ENCODE data around the gene PPP1R1B. TPM values are rescaled to one million over a fixed set of nuclear protein-coding genes. Genes with fewer than 3 reads are reported as not detected.

The PPP1R1B gene
- polyA plus RNA-seq, 12 donors: 0.32 to 15.9 (median 0.93) TPM; not detected in 1

- DNase-seq: no peak
Observed at GRCh38 chr17:39599665-39600231, 27.0 kb upstream of the PPP1R1B start.

DNA sequence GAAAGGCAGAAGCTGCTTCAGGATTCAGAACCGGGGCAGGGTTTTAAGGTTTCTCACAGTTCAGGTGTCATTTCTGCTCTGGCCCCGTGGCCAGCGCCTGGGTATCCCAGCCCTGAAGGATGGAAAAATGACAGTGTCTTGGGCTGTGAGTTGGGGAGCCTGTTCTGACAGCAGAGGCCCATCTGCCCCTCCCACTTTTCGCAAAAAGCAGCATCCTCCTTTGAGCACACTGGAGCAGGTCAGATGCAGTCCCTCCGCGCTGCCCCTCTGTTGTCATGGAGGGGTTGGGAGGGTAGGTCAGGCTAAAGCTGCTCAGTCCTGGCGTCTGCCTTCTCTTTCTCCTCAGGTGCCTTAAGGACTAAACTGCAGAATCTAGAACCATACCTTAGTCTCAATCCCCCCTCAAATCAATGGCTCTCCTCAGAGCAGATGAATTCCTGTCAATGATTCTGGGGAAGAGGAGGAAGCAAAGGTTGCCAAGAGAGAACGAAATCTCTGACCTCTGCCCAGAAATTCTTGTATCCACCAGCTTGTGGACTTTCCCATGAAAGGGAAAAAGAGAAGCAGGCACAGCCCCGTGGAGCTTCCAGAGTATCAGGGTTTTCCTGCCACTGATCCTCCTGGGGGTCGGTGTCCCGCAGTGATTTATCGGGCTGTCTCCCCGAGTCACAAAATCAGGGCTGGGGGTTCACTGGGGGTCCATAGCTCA is 26.3 kb upstream of the PPP1R1B start:
- no peak for DNase-seq

DNA sequence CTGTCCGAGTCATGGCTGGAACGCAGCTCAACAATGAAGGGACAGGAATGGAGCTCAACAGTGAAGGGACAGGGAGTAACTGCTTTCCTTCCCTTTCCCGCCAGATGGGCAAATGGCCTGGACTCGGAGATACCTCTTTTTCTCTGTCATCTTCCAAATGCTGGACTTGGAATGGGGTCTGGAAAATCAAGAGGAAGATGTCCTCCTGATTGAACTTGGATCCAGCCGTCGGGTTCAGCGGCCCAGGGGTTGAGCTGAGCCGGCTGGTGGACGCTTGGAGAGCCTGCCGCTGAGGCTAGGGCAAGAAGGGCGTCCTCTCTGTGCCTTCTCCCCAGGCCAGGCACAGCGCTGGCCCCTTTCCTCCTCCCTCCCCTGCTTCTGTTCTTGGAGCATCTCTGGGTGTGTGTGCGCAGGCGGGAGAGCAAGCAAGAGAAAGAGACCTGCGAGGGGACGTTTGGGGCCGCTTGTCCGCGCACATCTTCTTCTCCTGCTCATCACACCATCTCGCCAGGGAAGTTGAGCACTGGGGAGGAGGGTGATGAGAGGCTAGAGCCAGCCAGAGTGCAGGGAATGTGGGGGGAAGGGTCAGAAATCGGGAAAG is 25.7 kb upstream of the PPP1R1B start:
- DNase-seq: no peak

- DNase-seq: no peak
Observed at GRCh38 chr17:39601758-39602532, 24.8 kb upstream of the PPP1R1B start.

- no peak for DNase-seq
Observed at GRCh38 chr17:39602533-39603303, 24.0 kb upstream of the PPP1R1B start.

DNA sequence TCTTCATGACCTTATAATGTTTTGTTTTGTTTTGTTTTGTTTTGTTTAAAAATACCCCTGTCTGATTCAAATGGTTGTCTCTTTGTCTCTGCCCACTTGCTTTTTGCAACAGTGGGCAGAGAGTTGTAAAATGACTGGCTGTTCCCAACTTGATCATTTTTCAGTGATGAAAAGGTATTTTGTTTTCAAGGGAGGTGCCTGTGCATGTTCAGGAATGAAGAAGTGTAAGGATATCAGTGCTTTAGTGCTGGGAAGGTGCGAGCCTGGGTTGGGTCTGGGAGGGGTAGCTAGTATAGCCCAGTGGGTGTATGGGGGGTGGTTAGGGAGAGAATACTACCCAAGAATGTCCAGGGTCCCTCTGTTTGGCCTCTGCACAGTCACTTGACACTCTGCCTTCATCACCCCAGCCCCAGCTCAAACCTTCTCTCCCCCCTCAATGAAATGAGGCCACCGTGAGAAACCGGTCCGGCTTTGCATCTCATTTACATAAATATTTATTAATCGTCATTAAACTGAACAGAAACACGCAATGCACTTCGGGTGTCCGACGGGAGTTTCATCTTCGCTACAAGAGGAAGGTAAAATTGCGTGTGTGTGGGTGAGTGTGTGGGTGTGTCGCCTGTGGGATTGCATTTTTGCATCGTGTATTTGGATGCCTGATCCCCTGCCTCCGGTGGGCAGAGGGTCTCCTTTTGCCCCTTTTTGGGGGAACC is 23.3 kb upstream of the PPP1R1B start:
- no peak for DNase-seq

DNA sequence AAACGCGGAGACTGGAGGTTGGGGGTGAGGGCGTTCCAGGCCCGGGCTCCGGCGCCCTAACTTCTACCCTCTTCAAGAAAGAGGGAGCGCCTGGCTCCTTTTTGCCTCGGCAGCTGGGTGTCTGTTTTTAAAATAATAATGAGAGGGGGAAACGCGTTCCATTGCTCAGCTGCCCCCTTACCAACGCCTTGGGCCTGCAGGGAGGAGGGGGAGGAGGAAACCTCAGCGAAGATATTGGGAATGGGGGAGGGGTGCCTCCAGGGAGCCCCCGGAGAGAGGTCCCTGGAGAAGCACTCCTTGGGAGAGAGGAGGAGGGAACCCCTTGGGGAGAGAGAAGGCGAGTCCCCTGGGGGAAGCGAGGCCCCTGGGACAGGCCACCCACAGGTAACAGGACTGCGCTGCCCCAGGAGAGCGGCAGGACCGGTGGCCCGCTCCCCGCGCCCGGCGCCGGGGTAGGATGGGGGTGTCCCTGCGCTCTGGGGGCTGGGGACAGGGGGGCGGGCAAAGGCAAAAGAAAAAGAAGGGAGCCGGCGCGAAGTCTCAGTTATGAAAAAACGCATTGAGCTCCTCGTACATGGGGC is 21.8 kb upstream of the PPP1R1B start:
- no peak for DNase-seq

GRCh38 chr17:39605492-39606433 is 21.0 kb upstream of the PPP1R1B start:
- no peak for DNase-seq

GRCh38 chr17:39606434-39607056 is 20.2 kb upstream of the PPP1R1B start:
- DNase-seq: no peak

DNA sequence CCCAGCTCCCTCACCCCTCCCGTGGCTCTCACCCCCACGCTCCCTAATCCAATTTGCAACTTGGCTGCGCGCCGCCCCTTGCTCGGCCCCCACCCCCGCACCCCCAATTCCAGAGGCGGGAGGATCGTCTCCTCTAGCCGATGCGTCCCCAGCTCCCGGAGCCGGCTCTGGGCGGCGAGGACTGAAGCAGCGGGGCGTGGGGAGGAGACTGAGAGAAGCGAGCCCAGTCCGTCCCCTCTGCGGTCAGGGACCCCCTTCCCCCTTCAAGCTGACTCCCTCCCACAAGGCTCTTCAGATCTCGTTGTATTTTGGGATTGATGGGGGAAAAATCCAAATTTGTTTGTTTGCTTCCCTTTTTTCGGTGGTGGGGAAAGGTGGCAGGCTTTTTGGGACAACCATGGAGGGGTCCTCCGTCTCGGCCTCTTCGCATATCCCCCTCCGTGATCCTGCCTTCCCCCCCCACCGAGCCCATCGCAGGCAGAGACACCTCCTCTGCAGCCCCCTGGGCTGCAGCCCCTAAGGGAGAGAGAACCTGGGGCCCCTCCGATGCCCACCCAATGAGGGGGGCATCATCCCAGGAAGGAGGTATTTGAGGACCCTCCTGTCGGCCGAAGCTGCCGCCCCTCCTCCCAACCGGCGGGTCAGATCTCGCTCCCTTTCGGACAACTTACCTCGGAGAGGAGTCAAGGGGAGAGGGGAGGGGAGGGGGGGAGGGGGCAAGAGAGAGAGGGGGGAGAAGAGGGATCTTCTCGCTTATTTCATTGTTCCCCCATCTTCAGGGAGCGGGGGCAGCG is 19.5 kb upstream of the PPP1R1B start:
- DNase-seq: no peak

- no peak for DNase-seq
Observed at GRCh38 chr17:39607851-39608130, 19.0 kb upstream of the PPP1R1B start, which contains the start of gene NEUROD2. Gene NEUROD2 (minus strand): TSS chr17:39607920. CDS start chr17:39606599, 1,321 bp downstream.

DNA sequence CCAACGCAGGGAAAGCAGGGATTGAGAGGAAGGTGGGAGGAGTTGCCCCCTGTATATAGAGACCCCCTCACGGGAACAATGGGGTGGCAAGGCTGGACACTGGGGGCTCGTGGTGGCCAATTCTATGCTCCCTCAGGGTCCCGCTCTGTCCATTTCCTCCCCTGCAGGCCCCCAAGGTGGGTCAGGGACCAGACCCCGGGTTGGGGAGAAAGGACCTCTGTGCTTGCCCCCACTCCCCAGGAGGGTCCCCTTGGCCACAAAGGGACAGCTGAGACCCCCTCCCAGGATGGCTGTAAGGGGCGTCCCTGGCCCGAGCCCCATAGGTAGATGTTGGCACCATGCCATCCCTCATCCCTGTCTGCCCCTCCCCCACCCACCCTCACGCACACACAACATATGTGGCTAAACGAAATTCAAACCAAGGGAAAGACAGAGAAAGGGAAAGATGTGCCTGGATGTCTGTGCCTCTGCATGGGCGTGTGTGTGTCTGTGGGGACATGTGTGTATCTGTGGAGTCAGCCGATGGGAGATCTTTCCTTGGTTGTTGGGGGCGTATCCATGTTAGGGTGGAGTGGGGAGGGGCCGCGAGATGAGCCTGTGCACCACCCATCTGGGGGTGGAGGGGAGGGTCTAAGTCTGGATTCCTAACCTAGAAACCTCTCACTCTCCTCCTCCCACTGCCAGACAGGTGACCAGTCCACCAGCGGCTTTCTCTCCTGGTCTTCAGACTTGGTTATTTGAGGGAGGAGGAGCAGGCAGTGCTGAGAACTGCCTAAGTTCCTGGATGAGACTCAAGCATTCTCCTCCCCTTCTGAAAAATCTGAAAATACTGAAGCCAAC is 18.4 kb upstream of the PPP1R1B start:
- no peak for DNase-seq

GRCh38 chr17:39609416-39610025 is 17.2 kb upstream of the PPP1R1B start:
- no peak for DNase-seq

GRCh38 chr17:39611401-39612112 is 15.2 kb upstream of the PPP1R1B start:
- DNase-seq: no peak

DNA sequence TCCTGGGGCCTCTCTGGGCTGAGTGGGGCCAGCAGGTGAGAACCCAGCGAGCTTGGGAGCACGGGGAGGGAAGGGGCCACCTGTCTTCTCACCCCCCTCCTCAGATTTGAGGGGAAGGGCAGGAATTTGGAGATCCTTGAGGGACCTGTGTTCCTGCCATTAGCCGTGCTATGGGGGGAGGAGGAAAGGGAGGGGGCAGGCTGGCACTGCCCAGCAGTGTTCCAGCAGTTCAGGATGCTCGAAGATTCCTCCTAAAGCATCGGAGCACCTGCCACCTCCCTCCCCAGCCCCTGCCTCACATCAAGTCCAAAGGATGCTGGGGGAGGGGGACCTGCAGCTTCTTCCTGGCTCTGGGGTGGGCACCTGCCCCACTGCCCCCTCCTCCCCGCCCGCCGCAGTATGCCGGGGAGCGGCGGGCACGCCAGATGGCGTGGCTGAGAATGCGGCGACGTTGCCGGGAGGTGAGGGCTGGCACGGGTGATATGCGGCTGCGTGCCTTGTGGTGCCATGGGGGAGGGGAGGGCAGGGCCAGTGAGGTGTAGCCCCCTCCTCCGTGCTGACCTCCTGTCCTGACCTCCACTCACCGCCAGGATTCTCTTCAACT is 14.4 kb upstream of the PPP1R1B start:
- DNase-seq: no peak
